Prostate gland (tissue), 2 donors: ENCODE data around the gene RPLP1.

ENCODE experiments used
- POLR2A ChIP-seq: fragments of 450-650 bp; IDR thresholded peaks from one replicate; pipeline ENCODE4 v1.6.1; 2016; ENCODE audit warnings: antibody characterized with exemption, mild to moderate bottlenecking
- POLR2AphosphoS5 ChIP-seq: sonication (generic); formaldehyde crosslinking; IDR thresholded peaks from one replicate; pipeline ENCODE4 v1.6.1; 2017; ENCODE audit warnings: antibody characterized with exemption
- TF ChIP-seq, protein P1 (sequence below), 4 experiments: fragments of 200-600 bp in 2 of 4; fragments of 450-650 bp in 2 of 4; sonication (generic) in 2 of 4; IDR thresholded peaks; 1 replicate in 3 of 4; 2 replicates in 1 of 4; pipeline ENCODE4 v1.5.1; 2016 to 2019; ENCODE audit warnings: antibody characterized with exemption in 4 of 4, mild to moderate bottlenecking in 2 of 4, moderate library complexity in 2 of 4

DNA sequence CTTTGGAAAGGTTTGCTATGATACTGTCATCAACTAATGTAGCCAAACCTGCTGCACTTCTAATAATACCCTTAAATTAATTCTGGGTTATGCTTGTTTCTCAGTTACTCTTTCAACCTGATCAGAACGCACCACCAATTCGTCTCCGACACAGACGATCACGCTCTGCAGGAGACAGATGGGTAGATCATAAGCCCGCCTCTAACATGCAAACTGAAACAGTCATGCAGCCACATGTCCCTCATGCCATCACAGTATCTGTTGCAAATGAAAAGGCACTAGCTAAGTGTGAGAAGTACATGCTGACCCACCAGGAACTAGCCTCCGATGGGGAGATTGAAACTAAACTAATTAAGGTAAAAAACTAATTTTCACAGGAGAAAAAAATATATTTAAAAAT, 7.9 kb upstream of the RPLP1 start:
- TF ChIP-seq, protein P1, sequence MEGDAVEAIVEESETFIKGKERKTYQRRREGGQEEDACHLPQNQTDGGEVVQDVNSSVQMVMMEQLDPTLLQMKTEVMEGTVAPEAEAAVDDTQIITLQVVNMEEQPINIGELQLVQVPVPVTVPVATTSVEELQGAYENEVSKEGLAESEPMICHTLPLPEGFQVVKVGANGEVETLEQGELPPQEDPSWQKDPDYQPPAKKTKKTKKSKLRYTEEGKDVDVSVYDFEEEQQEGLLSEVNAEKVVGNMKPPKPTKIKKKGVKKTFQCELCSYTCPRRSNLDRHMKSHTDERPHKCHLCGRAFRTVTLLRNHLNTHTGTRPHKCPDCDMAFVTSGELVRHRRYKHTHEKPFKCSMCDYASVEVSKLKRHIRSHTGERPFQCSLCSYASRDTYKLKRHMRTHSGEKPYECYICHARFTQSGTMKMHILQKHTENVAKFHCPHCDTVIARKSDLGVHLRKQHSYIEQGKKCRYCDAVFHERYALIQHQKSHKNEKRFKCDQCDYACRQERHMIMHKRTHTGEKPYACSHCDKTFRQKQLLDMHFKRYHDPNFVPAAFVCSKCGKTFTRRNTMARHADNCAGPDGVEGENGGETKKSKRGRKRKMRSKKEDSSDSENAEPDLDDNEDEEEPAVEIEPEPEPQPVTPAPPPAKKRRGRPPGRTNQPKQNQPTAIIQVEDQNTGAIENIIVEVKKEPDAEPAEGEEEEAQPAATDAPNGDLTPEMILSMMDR (IDR thresholded peaks at IDR 0.05), result no peak
- no peak for TF ChIP-seq POLR2A
- TF ChIP-seq POLR2AphosphoS5, result no peak
